IPS-NIHi11 (cell line): ENCODE data around the gene OR6S1.

Experiments used
- DNase-seq: peaks from one replicate; pipeline ENCODE4 v3.0.0; 2012; ENCODE audit warnings: mixed read lengths, low spot score

OR6S1 gene, protein sequence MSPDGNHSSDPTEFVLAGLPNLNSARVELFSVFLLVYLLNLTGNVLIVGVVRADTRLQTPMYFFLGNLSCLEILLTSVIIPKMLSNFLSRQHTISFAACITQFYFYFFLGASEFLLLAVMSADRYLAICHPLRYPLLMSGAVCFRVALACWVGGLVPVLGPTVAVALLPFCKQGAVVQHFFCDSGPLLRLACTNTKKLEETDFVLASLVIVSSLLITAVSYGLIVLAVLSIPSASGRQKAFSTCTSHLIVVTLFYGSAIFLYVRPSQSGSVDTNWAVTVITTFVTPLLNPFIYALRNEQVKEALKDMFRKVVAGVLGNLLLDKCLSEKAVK

DNA sequence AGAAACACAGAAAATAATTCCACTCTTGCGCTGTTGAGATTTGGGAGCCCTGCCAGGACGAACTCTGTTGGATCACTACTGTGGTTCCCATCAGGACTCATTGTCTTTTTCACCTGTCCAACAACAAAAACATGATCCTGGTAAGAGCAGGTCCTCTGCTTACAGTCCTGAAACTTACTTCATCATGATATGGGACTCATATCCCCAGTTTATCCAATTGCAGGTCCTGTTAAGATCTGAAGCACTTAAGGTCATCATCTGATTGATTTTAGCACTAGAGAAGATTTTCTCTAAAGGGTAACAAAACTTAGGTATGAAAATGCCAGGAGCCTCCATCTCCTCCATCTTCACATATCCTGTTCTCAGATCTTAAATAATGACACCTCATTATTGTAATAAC is at the start of gene OR6S1:
OR6S1 (minus strand) TSS at position 101 of the 400 bp plus-strand sequence; CDS start at position 101, 0 bp downstream.
- DNase-seq = no peak

DNA sequence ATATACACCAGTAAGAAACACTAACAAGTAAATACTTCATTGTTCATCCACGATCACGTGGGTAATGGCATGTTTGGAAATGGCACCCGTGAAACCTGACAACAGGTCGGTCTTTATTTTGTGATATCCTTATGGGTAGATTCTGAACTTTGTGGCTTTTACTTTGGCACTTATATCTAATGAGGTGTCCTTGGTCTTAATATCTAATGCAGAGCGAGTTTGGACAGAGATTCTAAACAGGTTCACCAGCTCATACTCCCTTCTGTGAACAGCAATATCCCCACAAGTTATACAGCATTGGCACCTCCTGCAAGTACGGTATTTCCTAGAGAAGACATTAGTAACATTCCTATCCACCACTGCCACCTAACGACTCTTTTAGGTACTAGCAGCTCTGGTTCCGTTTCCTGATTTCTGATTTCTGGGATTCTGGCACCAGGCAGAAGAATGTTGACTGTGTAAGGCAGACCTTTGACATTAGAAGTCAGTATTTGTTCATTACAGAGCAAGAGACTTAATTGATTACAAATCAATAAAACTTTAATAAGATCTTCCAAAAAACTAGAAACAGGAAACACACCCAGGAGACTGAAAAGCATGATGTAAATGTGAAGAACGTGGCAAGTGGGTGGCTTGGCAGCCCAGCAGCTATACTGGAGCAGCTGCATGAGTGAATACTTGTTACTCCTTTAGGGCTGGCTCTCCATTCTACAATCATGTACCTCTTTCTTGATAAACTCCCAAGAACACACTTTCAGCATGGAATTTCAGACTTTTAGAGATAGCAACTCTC is 49.6 kb upstream of the OR6S1 start:
- DNase-seq = peak; percentile 70

DNA sequence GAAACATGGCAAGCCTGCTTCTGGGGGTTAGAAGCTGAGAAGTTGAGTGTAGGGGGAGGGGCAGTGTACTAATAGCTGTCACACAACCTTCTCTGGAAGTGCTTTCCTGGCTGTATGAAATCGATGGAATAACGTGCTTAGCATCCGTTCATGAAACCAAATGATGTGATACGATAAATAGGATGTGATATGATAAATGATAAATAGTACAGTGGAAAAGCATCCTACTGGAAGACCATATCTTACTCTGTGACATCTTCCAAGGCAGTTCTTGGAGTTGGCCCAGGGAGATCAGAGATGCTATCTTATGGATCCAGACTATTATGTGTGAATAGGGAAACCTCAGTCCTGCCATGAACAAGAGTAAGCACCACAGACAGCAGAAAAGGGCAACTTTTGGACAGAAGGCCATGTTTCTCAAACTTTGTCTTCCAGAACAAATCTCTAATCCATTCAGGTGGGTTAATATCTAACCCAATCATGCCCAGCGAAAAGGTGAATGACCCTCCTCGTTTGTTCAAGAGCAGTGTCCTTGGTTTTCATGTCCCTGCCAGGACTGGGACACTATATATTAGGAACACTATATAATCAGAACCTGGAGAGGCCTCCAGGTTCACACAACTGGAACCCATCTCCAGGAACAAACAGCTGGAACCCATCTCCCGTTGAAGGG is 46.8 kb upstream of the OR6S1 start, which contains the start of gene ANG:
ANG (plus strand) TSS at position 598 of the 673 bp plus-strand sequence. CDS start 4,801 bp downstream, outside the sequence.
- DNase-seq = no peak

DNA sequence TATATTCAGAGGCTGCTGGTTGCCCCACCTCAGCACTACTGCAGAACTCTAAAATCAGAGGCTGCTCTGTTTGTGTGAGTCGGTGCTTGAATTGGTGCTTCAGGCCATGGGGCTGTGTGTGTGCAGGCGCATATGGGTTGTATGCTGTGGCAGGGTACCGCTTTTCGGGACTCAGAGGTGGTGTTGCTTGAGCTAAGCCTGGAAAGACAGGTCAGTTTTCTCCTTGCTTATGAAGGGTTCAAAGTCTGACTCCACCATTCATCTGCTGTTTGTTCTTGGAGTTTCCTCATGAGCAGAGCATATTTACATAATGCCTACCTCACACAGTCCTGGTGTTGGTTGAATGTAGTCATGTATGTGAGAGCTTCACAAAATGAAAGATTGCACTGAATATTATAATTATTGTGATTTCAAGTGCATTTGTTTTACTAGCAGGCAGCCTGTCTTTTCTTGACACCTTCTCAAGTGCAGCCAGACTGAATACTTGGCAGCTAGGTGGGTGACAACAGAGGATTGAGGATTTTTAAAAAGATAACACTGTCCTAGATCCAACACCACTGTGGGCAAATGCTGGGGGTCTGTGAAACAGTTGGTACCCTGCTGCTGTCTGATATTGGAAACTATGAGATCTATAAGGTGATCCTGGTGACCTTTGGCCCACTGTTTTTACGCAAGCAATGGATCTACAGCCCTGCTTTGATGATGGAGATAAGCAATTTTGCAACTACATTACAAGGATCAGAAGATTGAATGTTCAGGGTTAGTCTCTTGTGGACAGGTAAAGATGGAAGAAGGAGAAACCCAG is 46.1 kb upstream of the OR6S1 start:
- DNase-seq = no peak

DNA sequence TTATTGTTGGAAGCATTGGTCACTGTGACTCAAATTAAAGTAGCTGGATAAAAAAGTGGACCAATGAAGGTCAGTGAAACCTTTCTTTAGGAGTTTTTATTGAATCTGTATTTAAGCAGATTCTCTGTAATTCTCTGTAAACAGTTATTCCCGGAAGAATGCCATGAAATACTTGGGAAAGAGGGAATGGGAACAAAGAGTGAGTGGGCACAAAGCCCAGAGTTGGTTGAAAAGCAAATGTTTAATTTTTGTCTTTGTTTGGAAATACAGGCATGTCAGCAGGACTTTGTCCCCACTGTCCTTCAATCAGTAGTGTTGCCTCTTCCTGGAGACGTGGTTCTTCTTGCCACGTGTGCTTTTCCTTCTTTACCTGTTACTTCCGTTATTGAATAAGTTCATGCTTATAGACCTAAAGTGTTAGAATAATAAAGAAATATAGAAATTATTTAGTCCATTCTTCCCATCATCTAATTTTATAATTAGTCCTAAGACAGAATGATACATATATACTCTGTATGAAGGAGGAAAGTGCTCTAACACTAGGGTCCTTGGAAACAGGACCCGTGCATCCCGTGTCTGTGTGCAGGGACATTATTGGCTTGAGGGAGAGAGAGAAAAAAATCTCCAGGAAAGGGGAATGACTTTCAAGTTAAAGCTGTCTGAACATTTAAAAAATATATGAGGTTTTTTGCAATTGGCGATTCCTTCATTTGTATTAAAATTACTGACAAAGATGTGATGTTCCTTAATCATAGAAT is 45.1 kb upstream of the OR6S1 start:
- no peak for DNase-seq

DNA sequence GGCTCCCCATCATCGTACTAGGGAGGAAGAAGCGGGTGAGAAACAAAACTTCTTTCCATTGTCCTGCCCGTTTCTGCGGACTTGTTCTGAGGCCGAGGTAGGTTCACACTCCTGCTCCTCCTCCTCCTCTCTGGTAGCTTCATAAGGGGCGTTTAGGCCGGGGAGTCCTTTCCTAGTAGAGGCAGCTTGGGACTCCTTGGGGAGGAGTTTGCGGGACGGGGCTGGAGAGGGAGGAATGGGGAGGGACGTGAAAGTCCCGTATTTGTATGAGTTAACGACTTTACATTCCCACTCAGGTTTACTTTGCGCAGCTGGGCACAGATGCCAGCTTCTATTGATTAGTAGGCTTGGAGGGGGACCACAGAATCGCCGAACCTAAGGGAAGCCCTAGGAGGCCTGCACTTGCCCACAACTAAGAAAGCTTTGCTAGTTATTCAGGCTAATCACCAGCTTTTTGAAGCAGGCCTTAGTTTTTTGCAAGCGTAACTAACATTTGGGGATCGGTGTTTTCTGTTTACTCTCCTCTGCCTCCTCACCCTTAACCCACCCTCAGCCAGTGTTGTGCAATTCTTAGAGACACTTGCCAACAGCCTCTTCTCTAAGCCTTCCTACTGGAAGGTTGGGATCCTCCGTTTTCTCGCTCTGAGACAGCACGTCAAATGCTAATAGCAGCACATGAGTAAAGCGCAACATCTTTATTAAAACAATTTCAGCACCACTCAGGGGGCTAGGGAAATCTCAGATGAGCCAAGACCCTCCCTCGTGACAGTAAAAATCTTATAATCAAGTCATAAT is 43.4 kb upstream of the OR6S1 start:
- no peak for DNase-seq

DNA sequence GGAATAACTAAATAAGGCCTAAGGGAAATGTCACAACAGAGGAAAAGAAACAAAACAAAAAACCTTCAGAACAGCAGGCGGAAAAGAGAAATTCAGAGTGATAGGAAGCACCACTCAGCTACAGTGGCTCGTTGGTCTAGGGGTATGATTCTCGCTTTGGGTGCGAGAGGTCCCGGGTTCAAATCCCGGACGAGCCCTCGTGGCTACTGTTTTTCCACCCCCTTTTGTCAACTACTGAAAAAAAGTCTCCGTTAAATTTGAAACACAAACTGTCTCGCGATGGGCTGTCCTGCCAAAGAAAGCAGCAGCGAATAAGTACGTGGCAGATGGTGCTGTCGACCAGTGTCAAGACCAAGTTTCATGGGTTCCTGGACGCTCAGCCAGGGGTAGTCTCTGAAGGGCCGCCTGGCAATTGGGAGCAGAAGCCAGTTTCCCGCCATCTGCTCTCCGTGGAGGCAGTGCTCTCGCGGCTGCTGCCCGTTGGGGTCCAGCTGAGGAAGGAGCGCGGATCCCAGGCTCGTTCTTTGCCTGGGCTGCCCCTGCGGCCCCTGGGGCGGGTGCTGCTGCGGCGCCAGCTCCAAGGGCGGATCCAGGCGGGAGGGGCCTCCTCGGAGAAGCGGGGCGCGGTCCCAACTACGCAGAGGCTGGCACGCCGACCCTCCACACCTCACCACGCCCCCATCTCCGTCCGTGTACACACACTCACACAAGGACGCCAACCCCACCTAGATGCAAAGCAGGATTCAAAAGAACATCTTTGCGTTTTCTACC is 42.6 kb upstream of the OR6S1 start, which contains the start of gene RNASE4:
RNASE4 (plus strand) TSS at position 670 of the 771 bp plus-strand sequence. CDS start 14,812 bp downstream, outside the sequence.
- DNase-seq = peak; percentile 64

DNA sequence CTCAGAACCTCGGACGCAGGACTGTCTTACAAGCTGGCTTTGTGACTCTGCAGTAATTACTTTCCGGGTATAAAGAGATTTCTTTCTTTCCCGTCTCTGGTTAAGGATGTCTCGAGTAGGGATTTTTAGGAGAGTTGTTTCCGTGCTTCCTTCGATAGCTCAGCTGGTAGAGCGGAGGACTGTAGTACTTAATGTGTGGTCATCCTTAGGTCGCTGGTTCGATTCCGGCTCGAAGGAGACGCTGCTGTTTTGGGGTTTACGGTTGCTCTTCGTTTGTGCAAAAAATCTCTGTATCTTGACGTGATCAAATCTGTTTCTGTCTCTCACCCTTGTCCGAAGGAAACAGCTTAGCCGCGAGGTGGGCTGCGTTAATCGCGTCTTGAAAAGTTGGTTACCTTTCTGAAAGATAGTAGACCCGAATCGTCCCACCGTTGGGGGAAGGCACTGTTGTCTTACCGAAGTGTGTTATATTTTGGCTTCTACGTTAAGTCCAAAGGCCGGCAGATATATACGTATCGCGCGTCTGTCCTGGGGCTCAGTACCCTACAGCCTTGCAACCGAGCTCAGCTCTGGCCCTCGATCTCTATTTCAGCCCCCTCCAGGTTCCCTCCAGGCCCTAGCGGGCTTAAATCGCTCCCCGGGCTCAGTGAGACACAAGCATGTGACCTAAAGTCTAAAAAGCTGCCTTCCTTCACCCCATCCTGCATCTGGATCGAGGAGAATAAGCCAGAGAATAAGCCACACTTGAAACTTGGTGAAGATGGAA is 41.8 kb upstream of the OR6S1 start:
- peak; percentile 38 for DNase-seq

DNA sequence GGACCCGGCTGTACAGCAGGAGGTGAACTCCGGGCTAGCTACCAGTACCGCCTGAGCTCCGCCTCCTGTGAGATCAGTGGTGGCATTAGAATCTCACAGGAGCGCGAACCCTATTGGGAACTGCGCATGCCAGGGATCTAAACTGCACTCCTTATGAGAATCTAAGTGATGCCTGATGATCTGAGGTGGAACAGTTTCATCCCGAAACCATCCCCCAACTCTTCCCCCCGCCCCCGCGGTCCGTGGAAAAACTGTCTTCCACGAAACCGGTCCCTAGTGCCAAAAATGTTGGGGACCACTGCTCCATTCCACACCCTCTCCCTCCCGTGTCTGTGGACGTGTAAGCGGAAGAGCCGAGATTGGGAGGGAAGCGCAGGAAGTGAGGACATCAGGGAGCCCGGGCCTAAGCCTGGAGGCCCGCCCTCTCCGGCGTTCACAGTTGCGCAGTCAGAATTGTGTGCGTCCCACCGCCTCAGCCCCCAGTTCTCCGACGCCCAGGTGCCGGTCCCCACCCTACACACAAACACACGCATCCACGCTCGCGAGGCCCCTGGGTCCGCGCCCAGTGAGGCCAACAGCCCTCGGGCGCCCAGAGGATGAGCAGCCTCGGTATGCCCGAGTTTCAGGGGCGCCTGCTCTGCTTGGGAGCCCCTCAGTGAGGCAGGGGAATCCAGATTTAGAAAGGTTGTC is 41.1 kb upstream of the OR6S1 start:
- peak; percentile 69 for DNase-seq

DNA sequence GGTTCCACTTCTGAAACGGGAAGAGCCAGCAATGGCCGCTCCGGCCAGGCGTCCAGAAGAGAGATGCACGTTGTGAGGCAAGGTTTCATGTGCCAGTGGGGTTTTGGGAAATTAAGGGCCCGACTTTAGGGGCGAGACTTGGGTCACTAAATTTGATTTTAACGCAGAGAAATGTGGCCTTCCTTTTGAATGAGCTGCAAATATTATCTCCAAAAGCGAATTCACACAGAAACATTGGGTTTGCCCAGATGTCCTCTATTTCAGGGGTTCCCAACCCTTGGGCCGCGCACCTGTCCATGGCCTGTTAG is 40.6 kb upstream of the OR6S1 start:
- no peak for DNase-seq

DNA sequence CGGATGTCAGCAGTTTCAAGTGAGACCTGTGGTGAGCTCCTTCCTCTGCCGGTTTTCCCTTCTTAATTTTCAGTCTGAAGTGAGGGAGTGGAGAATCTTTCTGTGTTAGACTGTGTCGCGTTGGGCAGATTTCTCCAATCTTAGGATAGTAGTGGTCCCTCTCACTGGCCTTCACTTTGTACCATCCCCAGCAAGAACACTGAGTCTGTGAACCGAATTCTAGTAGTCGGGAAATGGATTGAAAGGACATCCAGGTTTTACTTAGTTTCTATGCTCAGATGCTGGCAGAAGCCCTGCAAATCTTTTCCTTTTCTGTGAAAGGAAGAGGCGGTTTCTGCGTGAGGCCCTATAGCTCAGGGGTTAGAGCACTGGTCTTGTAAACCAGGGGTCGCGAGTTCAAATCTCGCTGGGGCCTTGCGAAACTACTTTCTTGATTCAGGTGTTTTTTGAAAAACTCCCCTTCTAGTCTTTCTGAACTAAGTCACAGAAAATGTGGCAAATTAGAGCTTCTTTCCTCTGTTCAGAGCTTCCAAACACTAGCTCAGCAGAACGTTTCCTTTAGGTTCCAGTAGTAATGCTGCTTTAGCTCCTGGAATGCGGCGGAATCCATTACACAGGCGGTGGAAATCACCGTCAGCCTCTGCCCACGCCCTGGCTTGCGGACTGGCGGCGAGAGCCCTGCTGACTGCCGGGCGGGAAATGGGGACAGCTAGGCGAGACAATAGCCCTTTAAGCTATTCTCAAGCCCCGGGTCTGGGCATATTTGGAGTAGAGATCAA is 40.0 kb upstream of the OR6S1 start:
- DNase-seq = peak; percentile 60

DNA sequence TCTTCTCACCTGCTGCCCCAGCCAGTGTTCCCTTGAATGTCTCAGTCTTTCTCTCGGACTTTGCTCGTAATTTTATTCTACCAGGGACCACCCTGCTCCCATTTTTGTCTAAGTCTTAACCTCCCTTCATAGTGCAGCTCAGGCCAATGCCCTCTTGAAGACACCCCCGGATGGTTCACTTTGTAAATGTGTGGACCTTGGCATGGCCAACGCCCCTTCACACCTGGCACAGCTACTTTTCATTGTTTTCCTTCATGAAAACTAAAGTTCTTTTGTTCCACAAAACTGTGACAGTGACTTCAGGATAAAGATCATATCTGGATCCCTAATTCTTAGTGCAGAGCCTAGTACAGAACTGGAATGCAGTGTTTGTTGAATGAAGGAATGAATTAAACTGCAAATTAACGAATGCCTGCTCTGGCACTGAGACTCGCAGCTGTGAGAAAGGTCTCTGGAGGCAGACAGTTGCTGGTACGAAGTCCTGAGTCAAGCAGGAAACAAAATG is 39.4 kb upstream of the OR6S1 start:
- DNase-seq = peak; percentile 68

DNA sequence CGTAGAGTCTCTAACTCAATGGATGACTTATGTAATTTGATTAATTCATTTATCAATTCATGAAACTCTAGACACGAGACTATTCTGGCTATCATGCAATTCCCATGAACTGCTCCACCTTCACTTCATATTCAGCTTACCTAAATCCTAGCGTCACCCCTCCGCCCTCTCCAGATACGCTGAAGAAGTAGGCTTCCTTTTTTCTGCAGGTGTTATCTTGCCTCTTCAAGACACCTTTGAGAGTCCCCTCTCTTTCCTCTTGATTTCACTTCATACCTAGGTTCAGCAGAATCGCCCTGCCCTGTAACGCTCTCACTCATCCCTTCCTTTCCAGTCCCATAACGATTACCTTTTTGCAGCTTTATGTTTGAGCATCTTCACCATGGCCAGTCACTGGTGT is 38.9 kb upstream of the OR6S1 start:
- no peak for DNase-seq

DNA sequence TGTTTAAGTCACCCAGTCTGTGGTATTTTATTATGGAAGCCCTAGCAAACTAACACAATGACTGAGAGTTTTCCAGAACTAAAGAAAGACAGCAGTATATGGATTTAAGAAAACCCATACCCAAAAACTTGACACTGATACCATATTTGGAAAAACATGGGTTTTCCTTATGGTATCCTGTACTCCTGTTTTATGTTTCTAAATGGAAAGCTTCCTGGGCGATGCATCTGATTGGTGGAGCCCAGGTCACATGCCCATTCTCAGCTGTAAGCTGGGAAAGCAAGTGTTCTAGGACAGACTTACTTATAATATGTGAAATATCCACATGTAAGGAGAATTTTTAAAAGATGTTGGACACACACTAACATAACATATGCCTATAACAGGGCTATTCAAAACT is 38.4 kb upstream of the OR6S1 start:
- peak; percentile 48 for DNase-seq

DNA sequence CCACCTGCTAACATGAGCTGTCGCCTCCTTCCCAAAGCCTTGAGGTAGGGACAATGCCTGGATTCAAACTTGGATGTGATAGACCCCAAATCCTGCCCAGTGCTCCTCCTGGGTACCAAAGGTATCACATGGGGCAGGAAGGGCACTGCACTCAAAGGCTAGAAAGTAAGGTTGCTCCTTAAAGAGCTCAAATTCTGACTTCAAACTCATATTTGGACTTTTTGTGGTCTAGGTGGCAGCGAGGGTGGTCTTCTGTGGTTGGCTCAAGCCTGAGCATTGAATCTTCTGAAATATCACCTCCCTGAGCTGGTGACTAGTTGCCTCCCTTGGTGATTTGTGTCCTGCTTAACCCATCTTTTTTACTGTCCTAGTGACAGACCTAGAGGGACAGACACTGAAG is 34.6 kb upstream of the OR6S1 start:
- DNase-seq = no peak

DNA sequence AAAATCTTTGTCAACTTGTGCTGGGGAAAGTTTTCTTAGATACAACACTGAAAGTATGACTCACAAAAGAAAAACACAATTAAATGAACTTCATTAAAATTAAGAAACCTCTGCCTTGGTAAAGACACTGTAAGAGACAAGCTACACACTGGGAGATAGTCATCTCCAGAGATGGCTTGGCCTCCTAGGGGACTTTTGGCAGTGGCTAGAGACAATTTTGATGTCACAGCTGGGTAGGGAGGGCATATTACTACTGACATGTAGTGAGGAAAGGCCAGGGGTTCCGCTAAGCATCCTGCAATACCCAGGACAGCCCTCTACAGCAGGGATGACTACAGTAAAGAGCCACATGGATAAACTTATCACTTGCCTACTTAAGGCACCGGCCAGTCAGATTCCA is 34.2 kb upstream of the OR6S1 start:
- DNase-seq = no peak
